Sigmoid colon (tissue), 3 donors: ENCODE results near the gene NAT10.

Source experiments
- CTCF ChIP-seq, 4 experiments: fragments of 450-650 bp in 3 of 4; fragments of 200-600 bp in 1 of 4; IDR thresholded peaks; one replicate each; pipeline ENCODE4 v1.5.1; 2016 to 2019; ENCODE audit warnings: antibody characterized with exemption in 4 of 4, mild to moderate bottlenecking in 3 of 4, moderate library complexity in 2 of 4
- POLR2A ChIP-seq, 2 donors: fragments of 450-650 bp; IDR thresholded peaks; one replicate each; pipeline ENCODE4 v1.6.1; 2016; ENCODE audit warnings: antibody characterized with exemption in 2 of 2, mild to moderate bottlenecking in 2 of 2, moderate library complexity in 2 of 2

- TF ChIP-seq POLR2A (IDR thresholded peaks at IDR 0.05) (no peak), CTCF (IDR thresholded peaks at IDR 0.05) (no peak)
Measured at GRCh38 chr11:34188181-34188580, 82.8 kb downstream of the NAT10 start.
